Mesenchymal stem cell (in vitro differentiated cells and primary cell): ENCODE measurements around the gene MYH9.
A peak's percentile ranks its signal among the peaks of the same experiment; 100 is the strongest.

ENCODE experiments used
- DNase-seq: peaks from one replicate; pipeline ENCODE4 v3.0.0-alpha.2; 2013
- H2AFZ ChIP-seq: one replicate; pipeline ENCODE4 v1.6.1; 2013; ENCODE audit warnings: low read depth, mild to moderate bottlenecking, control low read depth, inconsistent platforms, low read length, moderate library complexity
- H2AK5ac ChIP-seq: 2 replicates; pipeline ENCODE4 v1.6.1; 2013; ENCODE audit warnings: low read length, moderate library complexity, mild to moderate bottlenecking, inconsistent platforms; ENCODE audit not compliant: severe bottlenecking
- H2BK120ac ChIP-seq: one replicate; pipeline ENCODE4 v1.6.1; 2013; ENCODE audit warnings: low read depth, mild to moderate bottlenecking, inconsistent platforms, low read length, moderate library complexity
- H2BK12ac ChIP-seq, 2 experiments: one replicate each; pipeline ENCODE4 v1.6.1; 2013; ENCODE audit warnings: inconsistent platforms in 2 of 2, low read length in 2 of 2, mild to moderate bottlenecking in 2 of 2, moderate library complexity in 2 of 2, control low read depth in 1 of 2
- H2BK15ac ChIP-seq: one replicate; pipeline ENCODE4 v1.6.1; 2013; ENCODE audit warnings: mild to moderate bottlenecking, low read depth, inconsistent platforms; ENCODE audit not compliant: poor library complexity, severe bottlenecking
- H2BK5ac ChIP-seq: 2 replicates; pipeline ENCODE4 v1.6.1; 2013; ENCODE audit warnings: low read depth, mild to moderate bottlenecking, low read length, control low read depth, inconsistent platforms; ENCODE audit not compliant: poor library complexity, severe bottlenecking
- H3K14ac ChIP-seq, 2 experiments: one replicate each; pipeline ENCODE4 v1.6.1; 2013; ENCODE audit warnings: inconsistent platforms in 2 of 2, low read length in 2 of 2, control low read depth in 1 of 2, mild to moderate bottlenecking in 1 of 2, moderate library complexity in 1 of 2
- H3K18ac ChIP-seq, 2 experiments: one replicate each; pipeline ENCODE4 v1.6.1; 2013; ENCODE audit warnings: inconsistent platforms in 2 of 2, low read length in 2 of 2, control low read depth in 1 of 2, low read depth in 1 of 2, mild to moderate bottlenecking in 1 of 2
- H3K23ac ChIP-seq, 2 experiments: one replicate each; pipeline ENCODE4 v1.6.1; 2013; ENCODE audit warnings: inconsistent platforms in 2 of 2, low read length in 2 of 2, mild to moderate bottlenecking in 2 of 2, moderate library complexity in 2 of 2, control low read depth in 1 of 2
- H3K27ac ChIP-seq: 2 replicates; pipeline ENCODE4 v1.5.1; 2013; ENCODE audit warnings: mild to moderate bottlenecking, moderate library complexity, low read length, control low read depth, inconsistent platforms; ENCODE audit not compliant: poor library complexity, severe bottlenecking
- H3K27me3 ChIP-seq, 2 experiments: 2 replicates each; pipeline versions ENCODE4 v1.6.1 to v1.7.0; 2013; ENCODE audit warnings: low read length in 2 of 2, mild to moderate bottlenecking in 2 of 2, moderate library complexity in 2 of 2, control low read depth in 1 of 2, inconsistent platforms in 1 of 2; ENCODE audit not compliant: control insufficient read depth in 1 of 2, insufficient read depth in 1 of 2
- H3K36me3 ChIP-seq, 2 experiments: 2 replicates each; pipeline versions ENCODE4 v1.6.1 to v1.7.0; 2013; ENCODE audit warnings: low read length in 2 of 2, control low read depth in 1 of 2, inconsistent platforms in 1 of 2, low read depth in 1 of 2, mild to moderate bottlenecking in 1 of 2; ENCODE audit not compliant: insufficient read depth in 2 of 2, control insufficient read depth in 1 of 2
- H3K4ac ChIP-seq, 2 experiments: one replicate each; pipeline ENCODE4 v1.6.1; 2013; ENCODE audit warnings: inconsistent platforms in 2 of 2, low read length in 2 of 2, mild to moderate bottlenecking in 2 of 2, moderate library complexity in 2 of 2, control low read depth in 1 of 2, low read depth in 1 of 2
- H3K4me1 ChIP-seq: 2 replicates; pipeline ENCODE4 v1.6.1; 2013; ENCODE audit warnings: low read depth, low read length, control low read depth; ENCODE audit not compliant: control insufficient read depth, insufficient read depth
- H3K4me2 ChIP-seq: 2 replicates; pipeline ENCODE4 v1.6.1; 2013; ENCODE audit warnings: low read length, mild to moderate bottlenecking, inconsistent platforms; ENCODE audit not compliant: poor library complexity, severe bottlenecking
- H3K4me3 ChIP-seq, 2 experiments: 2 replicates each; pipeline versions ENCODE4 v1.5.1 to v1.7.0; 2013; ENCODE audit warnings: low read length in 2 of 2, mild to moderate bottlenecking in 2 of 2, control low read depth in 1 of 2, low read depth in 1 of 2; ENCODE audit not compliant: insufficient read depth in 1 of 2
- H3K79me1 ChIP-seq: replicated peaks from 2 replicates; pipeline ENCODE4 v1.6.1; 2013; ENCODE audit warnings: mild to moderate bottlenecking, control low read depth, low read length, inconsistent platforms; ENCODE audit not compliant: poor library complexity, severe bottlenecking
- H3K9ac ChIP-seq: 2 replicates; pipeline ENCODE4 v1.7.0; 2013; ENCODE audit warnings: mild to moderate bottlenecking, low read length, moderate library complexity
- H3K9me3 ChIP-seq: 2 replicates; pipeline ENCODE4 v1.7.0; 2013; ENCODE audit warnings: mild to moderate bottlenecking, low read length; ENCODE audit not compliant: control insufficient read depth
- H4K8ac ChIP-seq: one replicate; pipeline ENCODE4 v1.6.1; 2013; ENCODE audit warnings: inconsistent platforms, mild to moderate bottlenecking, low read length, moderate library complexity
- H4K91ac ChIP-seq: one replicate; pipeline ENCODE4 v1.6.1; 2013; ENCODE audit warnings: mild to moderate bottlenecking, low read length, inconsistent platforms
- WGBS: methylation state at CpG from one replicate; pipeline ENCODE4 v1.1.7; 2013; ENCODE audit warnings: mixed read lengths; 5-methylcytosine and 5-hydroxymethylcytosine counted together

Gene MYH9

GRCh38 chr22:36330127-36330526 is 57.6 kb downstream of the MYH9 start:
- H4K91ac ChIP-seq: peak overlapping the region; percentile 99
- H3K4me3 ChIP-seq: no peak overlapping the region
- 85% methylated on average over 8 of the region's 9 CpGs for WGBS
- H3K36me3 ChIP-seq: peaks cover 64 to 78% of the 10 kb centered on the region in 2 experiments
- H3K79me1 ChIP-seq: no peaks in the 10 kb centered on the region
- no peak overlapping the region for H3K9ac ChIP-seq
- H2BK5ac ChIP-seq: peak overlapping the region; percentile 97
- peak overlapping the region; percentile 69 to 94 for H3K4ac ChIP-seq
- H3K27ac ChIP-seq: peak overlapping the region; percentile 99
- H2BK12ac ChIP-seq: peak overlapping the region; percentile 12 to 71
- H2BK120ac ChIP-seq: peak overlapping the region; percentile 65
- no peak overlapping the region for H2AFZ ChIP-seq
- no peak overlapping the region for H3K23ac ChIP-seq
- H3K27me3 ChIP-seq: no peaks in the 10 kb centered on the region
- DNase-seq: no peak
- peak overlapping the region; percentile 99 for H2AK5ac ChIP-seq
- H2BK15ac ChIP-seq: no peak overlapping the region
- H4K8ac ChIP-seq: peak overlapping the region; percentile 86
- H3K9me3 ChIP-seq: no peaks in the 10 kb centered on the region
- peak overlapping the region; percentile 75 to 95 for H3K18ac ChIP-seq
- peak overlapping the region in 1 of 2 experiments; percentile 80 for H3K14ac ChIP-seq
- H3K4me1 ChIP-seq: peaks cover 84% of the 10 kb centered on the region
- H3K4me2 ChIP-seq: no peak overlapping the region

GRCh38 chr22:36329254-36330078 is 58.3 kb downstream of the MYH9 start:
- H2BK5ac ChIP-seq: peak overlapping the region; percentile 98
- H3K18ac ChIP-seq: peak overlapping the region; percentile 95 to 97
- H3K9me3 ChIP-seq: no peaks in the 10 kb centered on the region
- no peak overlapping the region for H3K23ac ChIP-seq
- peaks cover 62 to 72% of the 10 kb centered on the region in 2 experiments for H3K36me3 ChIP-seq
- peak overlapping the region; percentile 99 for H2AK5ac ChIP-seq
- no peak overlapping the region for H3K4me3 ChIP-seq
- peak overlapping the region; percentile 96 to 99 for H3K14ac ChIP-seq
- H3K9ac ChIP-seq: peak overlapping the region; percentile 50
- 16% methylated on average over 22 of the region's 24 CpGs for WGBS
- H2BK12ac ChIP-seq: peak overlapping the region; percentile 27 to 90
- peak overlapping the region; percentile 99 for H3K27ac ChIP-seq
- peak overlapping the region; percentile 95 for H2BK15ac ChIP-seq
- H3K27me3 ChIP-seq: no peaks in the 10 kb centered on the region
- H2BK120ac ChIP-seq: peak overlapping the region; percentile 90
- H3K4ac ChIP-seq: peak overlapping the region; percentile 83 to 89
- H3K79me1 ChIP-seq: no peaks in the 10 kb centered on the region
- peak overlapping the region; percentile 95 for H4K91ac ChIP-seq
- H2AFZ ChIP-seq: no peak overlapping the region
- DNase-seq: peak; percentile 97
- peaks cover 81% of the 10 kb centered on the region for H3K4me1 ChIP-seq
- H3K4me2 ChIP-seq: peak overlapping the region; percentile 25
- peak overlapping the region; percentile 90 for H4K8ac ChIP-seq

GRCh38 chr22:36328635-36329253 is 59.0 kb downstream of the MYH9 start:
- Histone ChIP-seq H4K8ac (peak overlapping the region; percentile 90), H3K36me3 (peaks cover 62 to 64% of the 10 kb centered on the region in 2 experiments), H4K91ac (peak overlapping the region; percentile 95), H3K14ac (peak overlapping the region; percentile 96 to 99), H3K9ac (peak overlapping the region; percentile 50), H2BK15ac (peak overlapping the region; percentile 95), H3K4me3 (no peak overlapping the region), H2BK5ac (peak overlapping the region; percentile 98), H3K4ac (peak overlapping the region; percentile 89 to 94), H2BK12ac (peak overlapping the region; percentile 90 to 94), H2AK5ac (peak overlapping the region; percentile 98), H3K79me1 (no peaks in the 10 kb centered on the region), H2BK120ac (peak overlapping the region; percentile 90), H3K18ac (peak overlapping the region; percentile 94 to 97), H3K4me2 (peak overlapping the region; percentile 25), H3K23ac (no peak overlapping the region), H3K9me3 (no peaks in the 10 kb centered on the region), H3K27ac (peak overlapping the region; percentile 99), H2AFZ (no peak overlapping the region), H3K27me3 (no peaks in the 10 kb centered on the region), H3K4me1 (peaks cover 82% of the 10 kb centered on the region)
- DNase-seq: peak; percentile 97
- 33% methylated on average over 23 of the region's 23 CpGs for WGBS
